GM12878 (cell line): ENCODE measurements around the gene SUSD1. TPM values are rescaled to one million over a fixed set of nuclear protein-coding genes. Genes with fewer than 3 reads are reported as not detected.

Experiments used
- ATAC-seq: fragments of 200-7000 bp; cut with Tn5 transposase; 3 replicates; pipeline ENCODE4 v1.9.1; 2020; ENCODE audit warnings: mild to moderate bottlenecking, moderate library complexity
- BruUV-seq: library from RNA; stranded (reverse); fragments of 400-500 nt; replicated peaks from 2 replicates; lab custom pipeline; 2021; lab: Mats Ljungman, UMichigan
- CTCF ChIA-PET: fragments of 300-600 bp; sonication (Branson Sonifier 250); formaldehyde crosslinking; extraction: SDS; loops from one replicate; lab custom pipeline; 2021; ENCODE audit warnings: inconsistent platforms; lab: Yijun Ruan, JAX
- POLR2A ChIA-PET: fragments of 350-600 bp; formaldehyde crosslinking; extraction: SDS; loops from one replicate; lab custom pipeline; 2021; ENCODE audit warnings: inconsistent platforms; lab: Charles Lee
- RAD21 ChIA-PET: fragments of 300-600 bp; sonication (Branson Sonifier 250); formaldehyde crosslinking; loops from one replicate; lab custom pipeline; 2023; ENCODE audit warnings: antibody characterized with exemption; ENCODE audit not compliant: unreplicated experiment; lab: Charles Lee
- SMC1A ChIA-PET: fragments of 300-600 bp; sonication (Branson Sonifier 250); formaldehyde crosslinking; loops from one replicate; lab custom pipeline; 2023; ENCODE audit not compliant: unreplicated experiment, uncharacterized antibody; lab: Charles Lee
- DNase-seq: peaks from one replicate; pipeline ENCODE4 v3.0.0-alpha.2; 2011; ENCODE audit warnings: low read depth, low spot score
- FAIRE-seq: peaks from 3 replicates; lab custom pipeline; 2011; peaks lifted over from hg19 to GRCh38; lab: Jason Lieb, UNC
- H2AFZ ChIP-seq: 2 replicates; pipeline ENCODE4 v1.6.0; 2011; ENCODE audit warnings: low read depth, low read length, control low read depth; ENCODE audit not compliant: control insufficient read depth
- H3K27ac ChIP-seq: 2 replicates; pipeline ENCODE4 v1.5.1; 2011; ENCODE audit warnings: control low read depth; ENCODE audit not compliant: control insufficient read depth, insufficient read depth
- H3K27me3 ChIP-seq, 2 experiments: replicated peaks in 1 of 2; 2 replicates each; pipeline versions ENCODE4 v1.6.0 to v1.6.1; 2011; ENCODE audit warnings: low read length in 1 of 2; ENCODE audit not compliant: control insufficient read depth in 2 of 2, insufficient read depth in 2 of 2
- H3K36me3 ChIP-seq, 2 experiments: 2 replicates each; pipeline ENCODE4 v1.5.1; 2011; ENCODE audit warnings: low read length in 1 of 2; ENCODE audit not compliant: control insufficient read depth in 2 of 2, insufficient read depth in 2 of 2
- H3K4me1 ChIP-seq: 2 replicates; pipeline ENCODE4 v1.6.1; 2011; ENCODE audit warnings: mild to moderate bottlenecking, low read length, moderate library complexity, mixed read lengths; ENCODE audit not compliant: control insufficient read depth, insufficient read depth
- H3K4me2 ChIP-seq: 2 replicates; pipeline ENCODE4 v1.6.0; 2011; ENCODE audit warnings: control low read depth; ENCODE audit not compliant: control insufficient read depth, insufficient read depth
- H3K4me3 ChIP-seq: fragments of 200-600 bp; sonication (generic); 2 replicates; pipeline ENCODE4 v1.5.1; 2016
- H3K79me2 ChIP-seq: 2 replicates; pipeline ENCODE4 v1.6.0; 2011; ENCODE audit warnings: low read length; ENCODE audit not compliant: control insufficient read depth, insufficient read depth
- H3K9ac ChIP-seq: 2 replicates; pipeline ENCODE4 v1.8.0; 2011; ENCODE audit warnings: low read length, control low read depth, mixed read lengths; ENCODE audit not compliant: control insufficient read depth, insufficient read depth
- H3K9me3 ChIP-seq: replicated peaks from 3 replicates; pipeline ENCODE4 v1.5.1; 2011; ENCODE audit warnings: mild to moderate bottlenecking, low read length; ENCODE audit not compliant: control insufficient read depth, insufficient read depth
- H4K20me1 ChIP-seq: 2 replicates; pipeline ENCODE4 v1.6.0; 2011; ENCODE audit not compliant: control insufficient read depth, insufficient read depth
- BCL11A ChIP-seq: IDR thresholded peaks from 2 replicates; pipeline ENCODE4 v1.6.1; 2011; ENCODE audit warnings: low read depth, low read length
- ESRRA ChIP-seq: IDR thresholded peaks from 2 replicates; pipeline ENCODE4 v1.6.1; 2012; ENCODE audit warnings: mild to moderate bottlenecking, low read length, improper control_type of control experiment
- EZH2 ChIP-seq: IDR thresholded peaks from 2 replicates; pipeline ENCODE4 v1.6.1; 2012; ENCODE audit warnings: low read depth, mild to moderate bottlenecking, control low read depth, inconsistent platforms, low read length, borderline replicate concordance; ENCODE audit not compliant: control insufficient read depth
- FOS ChIP-seq: IDR thresholded peaks from 3 replicates; pipeline ENCODE4 v1.6.1; 2011; ENCODE audit warnings: borderline replicate concordance; ENCODE audit not compliant: insufficient read length; ENCODE audit errors: extremely low read depth
- FOXK2 ChIP-seq: fragments of 450-650 bp; IDR thresholded peaks from 2 replicates; pipeline ENCODE4 v1.6.1; 2017; ENCODE audit warnings: mild to moderate bottlenecking, moderate library complexity
- HDAC2 ChIP-seq: fragments of 200-600 bp; sonication (generic); IDR thresholded peaks from 2 replicates; pipeline ENCODE4 v1.6.1; 2017
- NR2C1 ChIP-seq: fragments of 450-650 bp; IDR thresholded peaks from 2 replicates; pipeline ENCODE4 v1.6.1; 2017; ENCODE audit warnings: antibody characterized with exemption, mild to moderate bottlenecking, moderate library complexity
- NR2C2 ChIP-seq: IDR thresholded peaks from 2 replicates; pipeline ENCODE4 v1.6.1; 2011; ENCODE audit warnings: borderline replicate concordance, low read depth; ENCODE audit not compliant: control insufficient read depth, insufficient read length
- NRF1 ChIP-seq: conservative IDR thresholded peaks from 2 replicates; pipeline ENCODE4 v1.6.1; 2011; ENCODE audit warnings: mild to moderate bottlenecking, low read depth, low read length, improper control_type of control experiment
- RB1 ChIP-seq: fragments of 450-650 bp; formaldehyde crosslinking; IDR thresholded peaks from 2 replicates; pipeline ENCODE4 v1.6.1; 2017; ENCODE audit warnings: mild to moderate bottlenecking, borderline replicate concordance
- RELA ChIP-seq: fragments of 450-650 bp; IDR thresholded peaks from 2 replicates; pipeline ENCODE4 v1.8.0; 2014; ENCODE audit warnings: borderline replicate concordance; ENCODE audit not compliant: partially characterized antibody
- SMARCA5 ChIP-seq: fragments of 450-650 bp; IDR thresholded peaks from 2 replicates; pipeline ENCODE4 v1.6.1; 2017; ENCODE audit warnings: mild to moderate bottlenecking
- SPI1 ChIP-seq: IDR thresholded peaks from 2 replicates; pipeline ENCODE4 v1.6.1; 2011; ENCODE audit warnings: low read depth, mild to moderate bottlenecking, low read length, moderate library complexity, borderline replicate concordance; ENCODE audit not compliant: insufficient read depth
- STAT3 ChIP-seq: IDR thresholded peaks from 2 replicates; pipeline ENCODE4 v1.6.1; 2011; ENCODE audit warnings: low read depth, low read length, improper control_type of control experiment
- TBL1XR1 ChIP-seq: IDR thresholded peaks from 2 replicates; pipeline ENCODE4 v1.6.1; 2012; ENCODE audit warnings: low read depth, low read length, improper control_type of control experiment
- ZNF24 ChIP-seq: fragments of 450-650 bp; IDR thresholded peaks from 2 replicates; pipeline ENCODE4 v1.6.1; 2017; ENCODE audit warnings: antibody characterized with exemption, mild to moderate bottlenecking
- WGBS: methylation state at CpG from one replicate; pipeline ENCODE4 v1.1.6; 2016; ENCODE audit warnings: low lambda C conversion rate; ENCODE audit not compliant: insufficient replicate concordance, insufficient coverage; ENCODE audit errors: missing lambda C conversion rate; 5-methylcytosine and 5-hydroxymethylcytosine counted together
- in situ Hi-C: fragments of 300-500 bp; cut with MboI; formaldehyde crosslinking; loops from 9 replicates; pipeline ENCODE4 v1.14.3; 2018; ENCODE audit warnings: mixed read lengths
- intact Hi-C: fragments of 100-400 bp; cut with micrococcal nuclease; formaldehyde crosslinking; loops from one replicate; pipeline ENCODE4 v1.14.2; 2022; ENCODE audit not compliant: unreplicated experiment
- polyA plus RNA-seq, 11 experiments: library from polyadenylated mRNA; depleted of rRNA in 4 of 11; unstranded in 6 of 11; stranded (reverse) in 5 of 11; fragments of >200 nt; fragmentation: Nextera tagmentation in 4 of 11; fragmentation: Illumina TruSeq in 1 of 11; extraction: Ambion mirVana in 4 of 11; extraction: Trizol in 1 of 11; gene quantifications; 1 replicate in 1 of 11; 2 replicates in 10 of 11; pipeline versions ENCODE4 v1.2.1 to v1.2.3, GENCODE V29; 2011 to 2016; ENCODE audit warnings: inconsistent platforms in 2 of 11, missing spikeins in 2 of 11, low read depth in 1 of 11
- total RNA-seq, 4 experiments: library from RNA; depleted of rRNA in 3 of 4; stranded (reverse); fragments of >200 nt in 3 of 4; fragmentation: Illumina TruSeq in 1 of 4; extraction: Trizol in 1 of 4; gene quantifications; 2 replicates each; pipeline versions ENCODE4 v1.2.1 to v1.2.3, GENCODE V29; 2013 to 2021
- TF ChIP-seq, protein P1 (sequence below): fragments of 150-350 bp; IDR thresholded peaks from 2 replicates; pipeline ENCODE4 v1.6.1; 2016; ENCODE audit warnings: low read depth, low read length
- TF ChIP-seq, protein P2 (sequence below): IDR thresholded peaks from 2 replicates; pipeline ENCODE4 v1.6.1; 2012; ENCODE audit warnings: low read length, inconsistent platforms

The SUSD1 gene
- total and polyA plus RNA-seq, 10 of the 15 experiments (the other 5 are each of a cell fraction or from before 2014, with no cell fraction given) = 6.7 to 20.8 (median 13.2) TPM

GRCh38 chr9:112110777-112111113, 64.4 kb downstream of the SUSD1 start:
- CTCF ChIA-PET = interaction anchor here (0.6 to 2.7 kb wide), 10 partner anchors 11 to 323 kb away, joined by 3 to 17 read pairs (median 4); no protein-coding TSS in a partner anchor
- 30% methylated on average over 2 of the region's 2 CpGs for WGBS
- no TSS peak for BruUV-seq
- ATAC-seq = no peak
- SMC1A ChIA-PET = interaction anchor here (0.6 to 1.0 kb wide), 6 partner anchors 66 to 1076 kb away, joined by 3 read pairs; no protein-coding TSS in a partner anchor
- intact Hi-C loops (loop anchor here (5.0 kb wide), 1 partner anchor 222 kb away; the partner anchor contains the start of gene PTBP3), in situ Hi-C loops (no loop called here)
- FAIRE-seq = no peak
- no peaks in the 10 kb centered on the region for H3K27me3 ChIP-seq
- no peak overlapping the region for H3K4me3 ChIP-seq
- no peaks in the 10 kb centered on the region for H4K20me1 ChIP-seq
- no peak for DNase-seq
- no peak overlapping the region for H3K27ac ChIP-seq
- POLR2A ChIA-PET = no interaction called here
- no peak overlapping the region for H2AFZ ChIP-seq
- no peak overlapping the region for H3K9ac ChIP-seq
- H3K4me2 ChIP-seq = no peak overlapping the region
- TF ChIP-seq NR2C1 = no peak
- no peak for TF ChIP-seq SPI1
- TF ChIP-seq FOS = no peak
- TF ChIP-seq, protein P1, sequence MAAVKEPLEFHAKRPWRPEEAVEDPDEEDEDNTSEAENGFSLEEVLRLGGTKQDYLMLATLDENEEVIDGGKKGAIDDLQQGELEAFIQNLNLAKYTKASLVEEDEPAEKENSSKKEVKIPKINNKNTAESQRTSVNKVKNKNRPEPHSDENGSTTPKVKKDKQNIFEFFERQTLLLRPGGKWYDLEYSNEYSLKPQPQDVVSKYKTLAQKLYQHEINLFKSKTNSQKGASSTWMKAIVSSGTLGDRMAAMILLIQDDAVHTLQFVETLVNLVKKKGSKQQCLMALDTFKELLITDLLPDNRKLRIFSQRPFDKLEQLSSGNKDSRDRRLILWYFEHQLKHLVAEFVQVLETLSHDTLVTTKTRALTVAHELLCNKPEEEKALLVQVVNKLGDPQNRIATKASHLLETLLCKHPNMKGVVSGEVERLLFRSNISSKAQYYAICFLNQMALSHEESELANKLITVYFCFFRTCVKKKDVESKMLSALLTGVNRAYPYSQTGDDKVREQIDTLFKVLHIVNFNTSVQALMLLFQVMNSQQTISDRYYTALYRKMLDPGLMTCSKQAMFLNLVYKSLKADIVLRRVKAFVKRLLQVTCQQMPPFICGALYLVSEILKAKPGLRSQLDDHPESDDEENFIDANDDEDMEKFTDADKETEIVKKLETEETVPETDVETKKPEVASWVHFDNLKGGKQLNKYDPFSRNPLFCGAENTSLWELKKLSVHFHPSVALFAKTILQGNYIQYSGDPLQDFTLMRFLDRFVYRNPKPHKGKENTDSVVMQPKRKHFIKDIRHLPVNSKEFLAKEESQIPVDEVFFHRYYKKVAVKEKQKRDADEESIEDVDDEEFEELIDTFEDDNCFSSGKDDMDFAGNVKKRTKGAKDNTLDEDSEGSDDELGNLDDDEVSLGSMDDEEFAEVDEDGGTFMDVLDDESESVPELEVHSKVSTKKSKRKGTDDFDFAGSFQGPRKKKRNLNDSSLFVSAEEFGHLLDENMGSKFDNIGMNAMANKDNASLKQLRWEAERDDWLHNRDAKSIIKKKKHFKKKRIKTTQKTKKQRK = no peak
- no peak for TF ChIP-seq TBL1XR1
- no peak for TF ChIP-seq FOXK2
- no peak for TF ChIP-seq NRF1
- no peak for TF ChIP-seq RB1
- TF ChIP-seq STAT3 = no peak
- no peak for TF ChIP-seq HDAC2
- TF ChIP-seq, protein P2, sequence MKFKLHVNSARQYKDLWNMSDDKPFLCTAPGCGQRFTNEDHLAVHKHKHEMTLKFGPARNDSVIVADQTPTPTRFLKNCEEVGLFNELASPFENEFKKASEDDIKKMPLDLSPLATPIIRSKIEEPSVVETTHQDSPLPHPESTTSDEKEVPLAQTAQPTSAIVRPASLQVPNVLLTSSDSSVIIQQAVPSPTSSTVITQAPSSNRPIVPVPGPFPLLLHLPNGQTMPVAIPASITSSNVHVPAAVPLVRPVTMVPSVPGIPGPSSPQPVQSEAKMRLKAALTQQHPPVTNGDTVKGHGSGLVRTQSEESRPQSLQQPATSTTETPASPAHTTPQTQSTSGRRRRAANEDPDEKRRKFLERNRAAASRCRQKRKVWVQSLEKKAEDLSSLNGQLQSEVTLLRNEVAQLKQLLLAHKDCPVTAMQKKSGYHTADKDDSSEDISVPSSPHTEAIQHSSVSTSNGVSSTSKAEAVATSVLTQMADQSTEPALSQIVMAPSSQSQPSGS = no peak
- no peak for TF ChIP-seq SMARCA5
- TF ChIP-seq EZH2 = no peak
- TF ChIP-seq NR2C2 = no peak
- TF ChIP-seq ZNF24 = no peak
- TF ChIP-seq BCL11A = no peak
- TF ChIP-seq ESRRA = no peak
- no peak for TF ChIP-seq RELA
- H3K4me1 ChIP-seq = no peaks in the 10 kb centered on the region
- RAD21 ChIA-PET = interaction anchor here (1.1 to 1.5 kb wide), 2 partner anchors 17 to 251 kb away, joined by 3 to 5 read pairs; no protein-coding TSS in a partner anchor
- no peaks in the 10 kb centered on the region for H3K79me2 ChIP-seq
- H3K36me3 ChIP-seq = no peaks in the 10 kb centered on the region
- no peaks in the 10 kb centered on the region for H3K9me3 ChIP-seq
